ENCODE measurements around the gene CCL27. TPM values are rescaled to one million over a fixed set of nuclear protein-coding genes. Genes with fewer than 3 reads are reported as not detected.
A peak's percentile ranks its signal among the peaks of the same experiment; 100 is the strongest.

Gene CCL27
- total and polyA plus RNA-seq, 2 donors from 2014 or later: not detected

- peak; percentile 95 to 98 (median 97) for DNase-seq
- intact Hi-C loops (cut with DNase I): no loop called here
- Histone ChIP-seq H3K27me3 (ENCODE audit: control insufficient read depth, insufficient read depth, low read length) (peaks cover 12% of the 10 kb centered on the region), H3K36me3 (ENCODE audit: control insufficient read depth in 2 of 3, insufficient read depth in 3 of 3, low read length in 3 of 3) (peaks cover 4 to 24% (median 23%) of the 10 kb centered on the region in 3 donors), H3K9me3 (ENCODE audit: control insufficient read depth in 2 of 3, insufficient read depth in 1 of 3, low read length in 3 of 3) (no peaks in the 10 kb centered on the region), H3K4me3 (ENCODE audit: low read length in 3 of 3) (peak within 1 kb of the TSS; percentile 76 to 97 (median 80)), H3K9ac (ENCODE audit: low read length in 3 of 3) (peak within 1 kb of the TSS; percentile 54 to 89 (median 79)), H3K4me1 (ENCODE audit: control insufficient read depth in 2 of 3, insufficient read depth in 2 of 3, low read depth in 1 of 3, low read length in 3 of 3) (peaks cover 3 to 9% (median 4%) of the 10 kb centered on the region in 3 donors), H3K27ac (ENCODE audit: low read depth in 2 of 2, low read length in 2 of 2) (no peak within 1 kb of the TSS)
- no peak for TF ChIP-seq CTCF (IDR thresholded peaks at IDR 0.05; ENCODE audit: borderline replicate concordance, extremely low read depth, insufficient read depth)
- FAIRE-seq: peak; percentile 44
Measured at GRCh38 chr9:34620061-34620994, 42.1 kb downstream of the CCL27 start, which contains the start of gene DCTN3. Gene DCTN3, minus strand, starts transcription at chr9:34620495. Its CDS starts 31 bp downstream, at chr9:34620464.

DNA sequence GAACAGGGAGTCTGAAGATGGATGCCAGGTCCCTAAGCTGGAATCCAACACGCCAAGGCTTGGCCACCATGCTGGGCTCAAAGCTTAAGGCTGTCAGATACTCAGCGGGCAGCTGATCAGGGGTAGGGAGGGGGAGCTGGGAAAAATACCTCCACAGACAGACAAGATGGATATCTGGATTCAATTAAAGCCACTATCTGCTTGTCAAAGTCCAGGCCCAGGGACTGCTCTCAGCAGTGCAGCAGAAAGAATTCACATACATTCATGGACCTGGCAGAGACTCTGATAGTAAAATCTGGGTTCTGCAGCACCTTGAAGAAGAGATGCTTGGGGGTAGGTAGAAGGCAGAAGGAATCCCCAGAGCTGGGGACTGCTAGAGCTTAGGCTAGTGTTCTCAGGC is 47.3 kb downstream of the CCL27 start:
- FAIRE-seq (no peak), DNase-seq (no peak)
- H3K4me3 ChIP-seq (ENCODE audit: low read length in 3 of 3): no peak overlapping the region
- H3K9me3 ChIP-seq (ENCODE audit: control insufficient read depth in 2 of 3, insufficient read depth in 1 of 3, low read length in 3 of 3): no peaks in the 10 kb centered on the region
- TF ChIP-seq CTCF (IDR thresholded peaks at IDR 0.05; ENCODE audit: borderline replicate concordance, extremely low read depth, insufficient read depth): no peak
- no peak overlapping the region for H3K27ac ChIP-seq (ENCODE audit: low read depth in 2 of 2, low read length in 2 of 2)
- no peaks in the 10 kb centered on the region for H3K27me3 ChIP-seq (ENCODE audit: control insufficient read depth, insufficient read depth, low read length)
- no peak overlapping the region for H3K9ac ChIP-seq (ENCODE audit: low read length in 3 of 3)
- peaks cover 3 to 18% (median 15%) of the 10 kb centered on the region in 3 donors for H3K4me1 ChIP-seq (ENCODE audit: control insufficient read depth in 2 of 3, insufficient read depth in 2 of 3, low read depth in 1 of 3, low read length in 3 of 3)
- intact Hi-C loops (cut with DNase I): no loop called here
- peaks cover 4 to 30% (median 29%) of the 10 kb centered on the region in 3 donors for H3K36me3 ChIP-seq (ENCODE audit: control insufficient read depth in 2 of 3, insufficient read depth in 3 of 3, low read length in 3 of 3)

GRCh38 chr9:34612788-34613390 is 49.6 kb downstream of the CCL27 start:
- DNase-seq (peak; percentile 80 to 95 (median 87)), FAIRE-seq (no peak)
- TF ChIP-seq CTCF (IDR thresholded peaks at IDR 0.05; ENCODE audit: borderline replicate concordance, extremely low read depth, insufficient read depth): peak; percentile 80

More at GRCh38 chr9:34612788-34613390, 49.6 kb downstream of the CCL27 start:
- H3K9me3 ChIP-seq (ENCODE audit: control insufficient read depth in 2 of 3, insufficient read depth in 1 of 3, low read length in 3 of 3): no peaks in the 10 kb centered on the region
- H3K27me3 ChIP-seq (ENCODE audit: control insufficient read depth, insufficient read depth, low read length): no peaks in the 10 kb centered on the region
- intact Hi-C loops (cut with DNase I): no loop called here
- H3K4me3 ChIP-seq (ENCODE audit: low read length in 3 of 3): peak overlapping the region; percentile 56 to 91 (median 66)
- peaks cover 4 to 29% (median 25%) of the 10 kb centered on the region in 3 donors for H3K36me3 ChIP-seq (ENCODE audit: control insufficient read depth in 2 of 3, insufficient read depth in 3 of 3, low read length in 3 of 3)
- H3K4me1 ChIP-seq (ENCODE audit: control insufficient read depth in 2 of 3, insufficient read depth in 2 of 3, low read depth in 1 of 3, low read length in 3 of 3): peaks cover 0 to 15% (median 11%) of the 10 kb centered on the region in 3 donors
- H3K27ac ChIP-seq (ENCODE audit: low read depth in 2 of 2, low read length in 2 of 2): no peak overlapping the region
- peak overlapping the region in 2 of 3 donors; percentile 41 to 88 for H3K9ac ChIP-seq (ENCODE audit: low read length in 3 of 3)

Other genes starting within 250 kb of the CCL27 start
- gene FAM219A, start 204.1 kb downstream of the CCL27 start, total RNA-seq: 21.1 TPM
- 8.7 TPM for gene FAM219A, start 204.1 kb downstream of the CCL27 start, polyA plus RNA-seq (ENCODE audit: insufficient read depth, low read depth, low replicate concordance)
- 3.0 TPM for gene DNAI1, start 203.9 kb downstream of the CCL27 start, total RNA-seq
- 2.4 TPM for gene DNAI1, start 203.9 kb downstream of the CCL27 start, polyA plus RNA-seq (ENCODE audit: insufficient read depth, low read depth, low replicate concordance)
- gene ENHO, start 139.7 kb downstream of the CCL27 start, total RNA-seq: 0.22 TPM
- gene ENHO, start 139.7 kb downstream of the CCL27 start, polyA plus RNA-seq (ENCODE audit: insufficient read depth, low read depth, low replicate concordance): 2.7 TPM
- gene CNTFR, start 72.9 kb downstream of the CCL27 start, total RNA-seq: 3.7 TPM
- gene CNTFR, start 72.9 kb downstream of the CCL27 start, polyA plus RNA-seq (ENCODE audit: insufficient read depth, low read depth, low replicate concordance): 1.7 TPM
- gene RPP25L, start 50.6 kb downstream of the CCL27 start, total RNA-seq: 21.9 TPM
- gene RPP25L, start 50.6 kb downstream of the CCL27 start, polyA plus RNA-seq (ENCODE audit: insufficient read depth, low read depth, low replicate concordance): 73.8 TPM
- gene DCTN3, start 42.2 kb downstream of the CCL27 start, total RNA-seq: 92.0 TPM
- gene DCTN3, start 42.2 kb downstream of the CCL27 start, polyA plus RNA-seq (ENCODE audit: insufficient read depth, low read depth, low replicate concordance): 175 TPM
- gene ARID3C, start 33.6 kb downstream of the CCL27 start, total RNA-seq: not detected
- not detected for gene ARID3C, start 33.6 kb downstream of the CCL27 start, polyA plus RNA-seq (ENCODE audit: insufficient read depth, low read depth, low replicate concordance)
- 40.6 TPM for gene SIGMAR1, start 24.9 kb downstream of the CCL27 start, total RNA-seq
- gene SIGMAR1, start 24.9 kb downstream of the CCL27 start, polyA plus RNA-seq (ENCODE audit: insufficient read depth, low read depth, low replicate concordance): 43.3 TPM
- 49.2 TPM for gene GALT, start 16.0 kb downstream of the CCL27 start, total RNA-seq
- gene GALT, start 16.0 kb downstream of the CCL27 start, polyA plus RNA-seq (ENCODE audit: insufficient read depth, low read depth, low replicate concordance): 83.7 TPM
- 15.2 TPM for gene IL11RA, start 10.5 kb downstream of the CCL27 start, total RNA-seq
- gene IL11RA, start 10.5 kb downstream of the CCL27 start, polyA plus RNA-seq (ENCODE audit: insufficient read depth, low read depth, low replicate concordance): 17.7 TPM
- 60.8 TPM for gene CCL19, start 28.6 kb upstream of the CCL27 start, total RNA-seq
- 11.4 TPM for gene CCL19, start 28.6 kb upstream of the CCL27 start, polyA plus RNA-seq (ENCODE audit: insufficient read depth, low read depth, low replicate concordance)
- gene CCL21, start 47.5 kb upstream of the CCL27 start, total RNA-seq: 92.8 TPM
- 42.8 TPM for gene CCL21, start 47.5 kb upstream of the CCL27 start, polyA plus RNA-seq (ENCODE audit: insufficient read depth, low read depth, low replicate concordance)